A172 (cell line): Measurements from ENCODE around the gene NMNAT3. TPM values are rescaled to one million over a fixed set of nuclear protein-coding genes. Genes with fewer than 3 reads are reported as not detected.

ENCODE experiments used
- DNase-seq: peaks from one replicate; pipeline ENCODE4 v3.0.0-alpha.2; 2015; ENCODE audit warnings: low spot score
- total RNA-seq: library from RNA; depleted of rRNA; stranded (reverse); fragments of >200 nt; shearing (Covaris generic); gene quantifications from 2 replicates; pipeline ENCODE4 v1.2.3, GENCODE V29; 2014

NMNAT3 gene
- total RNA-seq, 1 experiment from 2014 or later = not detected

GRCh38 chr3:139675327-139675726, 2.4 kb downstream of the NMNAT3 start:
- DNase-seq = no peak

GRCh38 chr3:139674571-139675260, 3.1 kb downstream of the NMNAT3 start:
- DNase-seq = no peak

GRCh38 chr3:139672884-139673283, 4.9 kb downstream of the NMNAT3 start:
- DNase-seq = no peak

- no peak for DNase-seq
These were observed 5.7 kb downstream of the NMNAT3 start for GRCh38 chr3:139671863-139672646.

- DNase-seq = no peak
These were observed 6.7 kb downstream of the NMNAT3 start for GRCh38 chr3:139671107-139671506.

- DNase-seq = no peak
These were observed 7.6 kb downstream of the NMNAT3 start for GRCh38 chr3:139670196-139670595.

GRCh38 chr3:139668332-139668731, 9.4 kb downstream of the NMNAT3 start:
- no peak for DNase-seq

- no peak for DNase-seq
These were observed 12.8 kb downstream of the NMNAT3 start for GRCh38 chr3:139664958-139665357.

GRCh38 chr3:139660269-139660668, 17.5 kb downstream of the NMNAT3 start:
- DNase-seq = no peak

GRCh38 chr3:139659511-139659910, 18.3 kb downstream of the NMNAT3 start:
- no peak for DNase-seq

GRCh38 chr3:139657936-139658335, 19.8 kb downstream of the NMNAT3 start:
- no peak for DNase-seq

- DNase-seq = no peak
These were observed 20.3 kb downstream of the NMNAT3 start for GRCh38 chr3:139657434-139657833.

- DNase-seq = no peak
These were observed 21.7 kb downstream of the NMNAT3 start for GRCh38 chr3:139655909-139656595.

GRCh38 chr3:139654637-139655365, 23.0 kb downstream of the NMNAT3 start:
- no peak for DNase-seq

GRCh38 chr3:139653582-139653981, 24.2 kb downstream of the NMNAT3 start:
- DNase-seq = no peak

- DNase-seq = no peak
These were observed 25.2 kb downstream of the NMNAT3 start for GRCh38 chr3:139652561-139652960.

- DNase-seq = no peak
These were observed 29.8 kb downstream of the NMNAT3 start for GRCh38 chr3:139647866-139648435.

GRCh38 chr3:139646512-139646911, 31.3 kb downstream of the NMNAT3 start:
- no peak for DNase-seq

- DNase-seq = no peak
These were observed 34.8 kb downstream of the NMNAT3 start for GRCh38 chr3:139642996-139643395.

- no peak for DNase-seq
These were observed 37.3 kb downstream of the NMNAT3 start for GRCh38 chr3:139640456-139640855.

GRCh38 chr3:139639662-139640061, 38.1 kb downstream of the NMNAT3 start:
- DNase-seq = no peak

- no peak for DNase-seq
These were observed 39.3 kb downstream of the NMNAT3 start for GRCh38 chr3:139638518-139638917.
